ENCODE results near the gene ATG4B.
"Not testable (repeated sequence)": the region's sequence is repeated elsewhere in the genome, so short reads cannot be mapped to it uniquely, and the experiment has no call there.

Gene ATG4B

DNA sequence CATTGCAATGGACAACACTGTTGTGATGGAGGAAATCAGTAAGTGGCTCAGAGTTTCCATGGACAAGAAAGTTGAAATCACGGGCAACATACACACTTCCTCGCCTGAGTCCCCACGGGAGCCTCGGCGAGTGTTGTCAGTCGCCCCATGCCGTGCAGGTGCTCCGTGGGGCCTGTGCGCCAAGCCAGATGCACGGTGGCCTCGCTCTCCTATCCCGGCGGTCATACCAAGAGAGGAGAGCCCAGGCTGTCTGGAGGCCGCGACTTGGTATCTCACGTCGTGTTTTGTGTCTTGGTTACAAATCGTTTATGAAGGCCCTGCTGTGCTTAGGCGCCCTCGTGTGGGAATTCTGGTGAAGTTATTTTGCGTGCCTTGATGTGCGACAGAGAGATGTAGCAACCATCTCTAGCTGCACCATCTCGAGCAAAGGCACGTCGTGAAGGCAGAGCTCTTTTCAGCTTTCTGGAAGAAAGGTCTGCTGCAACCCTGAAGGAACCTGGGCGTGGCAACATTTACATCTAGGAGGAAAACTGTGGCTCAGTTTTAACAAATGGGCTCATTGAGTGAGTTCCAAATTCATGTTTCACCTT, 21.8 kb downstream of the ATG4B start:
- H3K4me3 ChIP-seq (ENCODE audit: low read depth, low read length), result no peak overlapping the region
- H2AFZ ChIP-seq, result no peak overlapping the region
- H3K79me2 ChIP-seq, result no peaks in the 10 kb centered on the region
- no peak overlapping the region for H3K9ac ChIP-seq
- no peaks in the 10 kb centered on the region for H3K27me3 ChIP-seq (ENCODE audit: control insufficient read depth, insufficient read depth, low read length)
- no peaks in the 10 kb centered on the region for H3K4me1 ChIP-seq
- H3K4me2 ChIP-seq (ENCODE audit: low read length), result no peak overlapping the region
- H3K9me3 ChIP-seq (ENCODE audit: control insufficient read depth, low read length), result no peaks in the 10 kb centered on the region
- no peaks in the 10 kb centered on the region for H3K36me3 ChIP-seq (ENCODE audit: control insufficient read depth, insufficient read depth, low read length)
- H3K27ac ChIP-seq, result no peak overlapping the region
- TF ChIP-seq, protein P1, sequence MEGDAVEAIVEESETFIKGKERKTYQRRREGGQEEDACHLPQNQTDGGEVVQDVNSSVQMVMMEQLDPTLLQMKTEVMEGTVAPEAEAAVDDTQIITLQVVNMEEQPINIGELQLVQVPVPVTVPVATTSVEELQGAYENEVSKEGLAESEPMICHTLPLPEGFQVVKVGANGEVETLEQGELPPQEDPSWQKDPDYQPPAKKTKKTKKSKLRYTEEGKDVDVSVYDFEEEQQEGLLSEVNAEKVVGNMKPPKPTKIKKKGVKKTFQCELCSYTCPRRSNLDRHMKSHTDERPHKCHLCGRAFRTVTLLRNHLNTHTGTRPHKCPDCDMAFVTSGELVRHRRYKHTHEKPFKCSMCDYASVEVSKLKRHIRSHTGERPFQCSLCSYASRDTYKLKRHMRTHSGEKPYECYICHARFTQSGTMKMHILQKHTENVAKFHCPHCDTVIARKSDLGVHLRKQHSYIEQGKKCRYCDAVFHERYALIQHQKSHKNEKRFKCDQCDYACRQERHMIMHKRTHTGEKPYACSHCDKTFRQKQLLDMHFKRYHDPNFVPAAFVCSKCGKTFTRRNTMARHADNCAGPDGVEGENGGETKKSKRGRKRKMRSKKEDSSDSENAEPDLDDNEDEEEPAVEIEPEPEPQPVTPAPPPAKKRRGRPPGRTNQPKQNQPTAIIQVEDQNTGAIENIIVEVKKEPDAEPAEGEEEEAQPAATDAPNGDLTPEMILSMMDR (IDR thresholded peaks at IDR 0.05), result peak; percentile 38

DNA sequence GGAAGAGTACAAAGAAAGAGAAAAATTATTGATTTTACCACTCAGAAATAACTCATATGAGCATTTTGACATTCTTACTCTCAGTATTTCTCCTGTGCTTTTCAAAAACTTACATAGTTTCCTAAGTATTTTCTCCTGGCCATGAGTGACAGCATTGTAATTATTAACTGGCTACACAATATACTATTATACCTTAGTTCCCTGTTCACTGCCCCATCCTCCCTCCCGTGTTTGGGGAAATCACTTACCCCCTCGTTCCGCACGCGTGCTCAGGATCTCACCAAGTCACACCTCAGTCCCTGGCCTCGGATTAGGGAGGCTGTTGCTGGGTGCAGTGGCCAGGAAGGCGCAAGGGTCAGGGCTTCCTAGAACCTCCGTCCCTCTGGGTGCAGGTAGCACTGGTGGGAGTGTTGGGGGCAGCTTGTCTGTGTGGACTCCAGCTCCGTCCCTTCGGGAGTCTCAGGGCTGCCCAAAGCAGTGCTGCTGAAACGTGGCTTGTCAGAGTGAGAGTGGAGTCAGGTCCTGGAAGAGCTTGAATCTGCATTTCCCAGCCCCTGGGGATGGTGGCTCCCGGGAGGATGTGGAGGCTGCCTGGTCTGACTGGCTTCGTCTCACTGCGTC, 23.2 kb downstream of the ATG4B start:
- H3K27ac ChIP-seq, result no peak overlapping the region
- no peaks in the 10 kb centered on the region for H3K27me3 ChIP-seq (ENCODE audit: control insufficient read depth, insufficient read depth, low read length)
- no peak overlapping the region for H3K4me2 ChIP-seq (ENCODE audit: low read length)
- no peak overlapping the region for H2AFZ ChIP-seq
- H3K9me3 ChIP-seq (ENCODE audit: control insufficient read depth, low read length), result no peaks in the 10 kb centered on the region
- no peak overlapping the region for H3K9ac ChIP-seq
- no peak overlapping the region for H3K4me3 ChIP-seq (ENCODE audit: low read depth, low read length)
- TF ChIP-seq, protein P1 (IDR thresholded peaks at IDR 0.05), result no peak
- no peaks in the 10 kb centered on the region for H3K4me1 ChIP-seq
- H3K79me2 ChIP-seq, result no peaks in the 10 kb centered on the region
- H3K36me3 ChIP-seq (ENCODE audit: control insufficient read depth, insufficient read depth, low read length), result no peaks in the 10 kb centered on the region

DNA sequence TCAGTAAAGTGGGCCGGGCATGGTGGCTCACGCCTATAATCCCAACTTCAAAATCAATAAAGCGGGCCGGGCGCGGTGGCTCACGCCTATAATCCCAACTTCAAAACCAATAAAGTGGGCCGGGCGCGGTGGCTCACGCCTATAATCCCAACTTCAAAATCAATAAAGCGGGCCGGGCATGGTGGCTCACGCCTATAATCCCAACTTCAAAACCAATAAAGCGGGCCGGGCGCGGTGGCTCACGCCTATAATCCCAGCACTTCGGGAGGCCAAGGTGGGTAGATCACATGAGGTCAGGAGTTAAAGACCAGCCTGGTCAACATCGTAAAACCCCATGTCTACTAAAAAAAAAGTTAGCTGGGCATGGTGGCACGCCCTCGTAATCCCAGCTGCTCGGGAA, 25.2 kb downstream of the ATG4B start:
- H3K9me3 ChIP-seq (ENCODE audit: control insufficient read depth, low read length); H3K4me1 ChIP-seq; H2AFZ ChIP-seq; H3K4me3 ChIP-seq (ENCODE audit: low read depth, low read length); H3K4me2 ChIP-seq (ENCODE audit: low read length); H3K9ac ChIP-seq; H3K27ac ChIP-seq; H3K27me3 ChIP-seq (ENCODE audit: control insufficient read depth, insufficient read depth, low read length); H3K36me3 ChIP-seq (ENCODE audit: control insufficient read depth, insufficient read depth, low read length); H3K79me2 ChIP-seq: not testable (repeated sequence)

DNA sequence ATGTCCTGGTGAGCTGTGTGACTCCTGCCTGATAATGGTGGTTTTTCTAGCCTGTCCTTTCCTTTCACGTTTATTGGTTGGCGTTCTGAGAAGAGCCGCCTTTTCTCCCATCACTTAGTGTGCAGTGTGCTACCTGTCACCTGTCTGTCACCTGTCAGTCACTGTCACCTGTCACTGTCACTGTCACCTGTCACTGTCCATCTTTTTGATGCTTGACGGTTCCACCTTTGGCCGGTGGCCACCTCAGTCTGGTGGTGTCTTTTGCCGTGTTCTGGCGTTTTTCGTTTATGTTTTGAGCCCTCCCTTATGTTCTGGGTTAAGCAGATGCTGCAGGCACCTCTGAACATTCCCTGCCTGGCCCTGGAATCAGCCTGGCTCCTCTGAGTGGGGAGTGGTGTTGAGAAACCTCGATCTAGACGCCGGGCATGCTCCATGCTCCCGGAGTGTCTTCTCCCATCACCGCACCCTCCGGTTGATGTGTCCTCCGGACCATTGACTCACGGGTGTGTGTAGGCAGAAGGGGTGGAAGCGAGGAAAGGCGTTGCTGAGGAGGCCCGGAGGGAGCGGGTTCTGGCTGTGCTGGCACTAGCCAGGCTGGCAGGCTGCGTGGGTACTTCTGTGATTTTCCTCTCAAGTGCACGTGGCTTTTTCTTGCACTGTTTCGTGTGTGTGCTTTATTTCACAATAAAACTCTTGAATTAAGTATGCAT, 28.4 kb downstream of the ATG4B start:
- Histone ChIP-seq H3K79me2 (no peaks in the 10 kb centered on the region), H3K27ac (no peak overlapping the region)

More for the DNA sequence above, 28.4 kb downstream of the ATG4B start:
- Histone ChIP-seq H3K9me3 (ENCODE audit: control insufficient read depth, low read length) (no peaks in the 10 kb centered on the region), H3K4me3 (ENCODE audit: low read depth, low read length) (no peak overlapping the region), H3K9ac (no peak overlapping the region), H3K36me3 (ENCODE audit: control insufficient read depth, insufficient read depth, low read length) (no peaks in the 10 kb centered on the region), H3K4me2 (ENCODE audit: low read length) (no peak overlapping the region), H3K4me1 (no peaks in the 10 kb centered on the region), H2AFZ (no peak overlapping the region), H3K27me3 (ENCODE audit: control insufficient read depth, insufficient read depth, low read length) (no peaks in the 10 kb centered on the region)
- TF ChIP-seq, protein P1 (IDR thresholded peaks at IDR 0.05), result no peak

Measured in parathyroid adenoma (tissue), 2 donors.